MCF 10A (cell line): ENCODE results near the gene OCSTAMP. TPM values are rescaled to one million over a fixed set of nuclear protein-coding genes. Genes with fewer than 3 reads are reported as not detected.

Experiments
- BruUV-seq: library from RNA; stranded (reverse); fragments of 400-500 nt; replicated peaks from 2 replicates; lab custom pipeline; 2021; lab: Mats Ljungman, UMichigan
- CTCF ChIA-PET: fragments of 300-600 bp; sonication (Branson Sonifier 250); formaldehyde crosslinking; extraction: SDS; loops from one replicate; lab custom pipeline; 2021; ENCODE audit warnings: antibody characterized with exemption, inconsistent platforms; lab: Yijun Ruan, JAX
- POLR2A ChIA-PET: fragments of 300-600, 350-650 bp; sonication (Branson Sonifier 250); formaldehyde crosslinking; extraction: SDS; loops from one replicate; lab custom pipeline; 2020; ENCODE audit warnings: antibody characterized with exemption, inconsistent platforms; lab: Yijun Ruan, JAX
- DNase-seq: peaks from one replicate; pipeline ENCODE4 v3.0.0-alpha.2; 2018; ENCODE audit not compliant: unreplicated experiment
- H3K27ac Mint-ChIP-seq: one replicate; pipeline ENCODE4 v1.8.0; 2022; ENCODE audit warnings: mild to moderate bottlenecking, low read depth, mixed read lengths; ENCODE audit not compliant: unreplicated experiment
- H3K27me3 Mint-ChIP-seq: one replicate; pipeline ENCODE4 v1.8.0; 2022; ENCODE audit warnings: mixed read lengths; ENCODE audit not compliant: insufficient read depth, unreplicated experiment
- H3K36me3 Mint-ChIP-seq: one replicate; pipeline ENCODE4 v1.8.0; 2022; ENCODE audit warnings: mild to moderate bottlenecking, moderate library complexity, mixed read lengths; ENCODE audit not compliant: insufficient read depth, unreplicated experiment
- H3K4me1 Mint-ChIP-seq: one replicate; pipeline ENCODE4 v1.8.0; 2022; ENCODE audit warnings: mixed read lengths; ENCODE audit not compliant: insufficient read depth, unreplicated experiment
- H3K4me3 Mint-ChIP-seq: one replicate; pipeline ENCODE4 v1.8.0; 2022; ENCODE audit warnings: mild to moderate bottlenecking, moderate library complexity, mixed read lengths; ENCODE audit not compliant: unreplicated experiment
- H3K9me3 Mint-ChIP-seq: one replicate; pipeline ENCODE4 v1.8.0; 2022; ENCODE audit warnings: mixed read lengths; ENCODE audit not compliant: unreplicated experiment
- CTCF ChIP-seq: fragments of 200-600 bp; IDR thresholded peaks from one replicate; pipeline ENCODE4 v1.8.0; 2022; ENCODE audit warnings: antibody characterized with exemption, mild to moderate bottlenecking; ENCODE audit not compliant: unreplicated experiment
- intact Hi-C: fragments of 100-400 bp; cut with micrococcal nuclease; formaldehyde crosslinking; loops from 2 replicates; pipeline ENCODE4 v1.14.1; 2022
- total RNA-seq: library from RNA; stranded (reverse); gene quantifications from 2 replicates; pipeline ENCODE4 v1.2.3, GENCODE V29; 2022

The OCSTAMP gene
- total RNA-seq, 1 experiment from 2014 or later: not detected

- Mint-ChIP-seq H3K36me3 (no peaks in the 10 kb centered on the region), H3K4me1 (no peaks in the 10 kb centered on the region), H3K27me3 (peaks cover 81% of the 10 kb centered on the region), H3K4me3 (no peak overlapping the region), H3K27ac (no peak overlapping the region), H3K9me3 (no peaks in the 10 kb centered on the region)
- no peak for DNase-seq
- no TSS peak for BruUV-seq
- TF ChIP-seq CTCF: no peak
- CTCF ChIA-PET: interaction anchor here (0.6 to 1.7 kb wide), 4 partner anchors 10 to 1051 kb away, joined by 3 to 6 read pairs (median 3); no protein-coding TSS in a partner anchor
- intact Hi-C loops: no loop called here
- POLR2A ChIA-PET: no interaction called here
These were observed 56.4 kb downstream of the OCSTAMP start for GRCh38 chr20:46494077-46494476.

- intact Hi-C loops: no loop called here
- Mint-ChIP-seq H3K27ac (no peak overlapping the region), H3K27me3 (peaks cover 88% of the 10 kb centered on the region), H3K9me3 (no peaks in the 10 kb centered on the region), H3K4me3 (no peak overlapping the region), H3K4me1 (no peaks in the 10 kb centered on the region), H3K36me3 (no peaks in the 10 kb centered on the region)
- no peak for DNase-seq
- no peak for TF ChIP-seq CTCF
- CTCF ChIA-PET: no interaction called here
- no TSS peak for BruUV-seq
- POLR2A ChIA-PET: no interaction called here
These were observed 59.1 kb downstream of the OCSTAMP start for GRCh38 chr20:46491354-46491753.

Other genes with a start within 250 kb of the OCSTAMP start
- gene CDH22, start 242.2 kb downstream of the OCSTAMP start, total RNA-seq: not detected in 2 replicates
- gene ELMO2, start 144.0 kb downstream of the OCSTAMP start, total RNA-seq: 21.1 and 31.7 TPM in 2 replicates
- not detected in 2 replicates for gene ZNF334, start 37.1 kb downstream of the OCSTAMP start, total RNA-seq
- gene SLC13A3, start 100.8 kb upstream of the OCSTAMP start, total RNA-seq: not detected in 2 replicates
- gene TP53RK, start 138.8 kb upstream of the OCSTAMP start, total RNA-seq: 11.0 and 16.2 TPM in 2 replicates
- not detected in 2 replicates for gene SLC2A10, start 159.0 kb upstream of the OCSTAMP start, total RNA-seq